Mesendoderm (in vitro differentiated cells): Measurements from ENCODE around the gene PDE6B.
A peak's percentile ranks its signal among the peaks of the same experiment; 100 is the strongest.

ENCODE experiments used
- DNase-seq: peaks from one replicate; pipeline ENCODE4 v3.0.0; 2013
- H2AK5ac ChIP-seq: 2 replicates; pipeline ENCODE4 v1.6.1; 2013; ENCODE audit warnings: low read length, inconsistent platforms
- H2BK120ac ChIP-seq: 2 replicates; pipeline ENCODE4 v1.6.1; 2013; ENCODE audit warnings: low read depth, mild to moderate bottlenecking, low read length, moderate library complexity, mixed read lengths
- H2BK15ac ChIP-seq: replicated peaks from 2 replicates; pipeline ENCODE4 v1.6.1; 2013; ENCODE audit warnings: low read depth, mild to moderate bottlenecking, moderate library complexity
- H2BK5ac ChIP-seq: 2 replicates; pipeline ENCODE4 v1.6.1; 2013; ENCODE audit warnings: low read length, inconsistent platforms
- H3K18ac ChIP-seq: 2 replicates; pipeline ENCODE4 v1.6.1; 2013; ENCODE audit warnings: mild to moderate bottlenecking, low read length, mixed read lengths
- H3K23ac ChIP-seq: one replicate; pipeline ENCODE4 v1.6.1; 2013; ENCODE audit warnings: low read length
- H3K27ac ChIP-seq: 2 replicates; pipeline ENCODE4 v1.5.1; 2013; ENCODE audit warnings: low read depth, mild to moderate bottlenecking, inconsistent platforms, low read length, moderate library complexity
- H3K27me3 ChIP-seq: 2 replicates; pipeline ENCODE4 v1.6.1; 2013; ENCODE audit warnings: low read length, control low read depth, mild to moderate bottlenecking, inconsistent platforms; ENCODE audit not compliant: insufficient read depth, poor library complexity
- H3K36me3 ChIP-seq: 2 replicates; pipeline ENCODE4 v1.6.1; 2013; ENCODE audit warnings: low read length, inconsistent platforms; ENCODE audit not compliant: control insufficient read depth, insufficient read depth
- H3K4ac ChIP-seq: one replicate; pipeline ENCODE4 v1.6.1; 2013; ENCODE audit warnings: low read depth, mild to moderate bottlenecking, low read length, moderate library complexity
- H3K4me1 ChIP-seq: 2 replicates; pipeline ENCODE4 v1.6.1; 2013; ENCODE audit warnings: low read depth, low read length, inconsistent platforms; ENCODE audit not compliant: control insufficient read depth
- H3K4me2 ChIP-seq: 2 replicates; pipeline ENCODE4 v1.6.1; 2013; ENCODE audit warnings: low read length
- H3K4me3 ChIP-seq: 2 replicates; pipeline ENCODE4 v1.5.1; 2013; ENCODE audit warnings: mild to moderate bottlenecking, low read length
- H3K56ac ChIP-seq: one replicate; pipeline ENCODE4 v1.6.1; 2013; ENCODE audit warnings: low read length
- H3K79me1 ChIP-seq: 2 replicates; pipeline ENCODE4 v1.6.1; 2013; ENCODE audit warnings: low read length, inconsistent platforms
- H3K79me2 ChIP-seq: 2 replicates; pipeline ENCODE4 v1.6.1; 2013; ENCODE audit warnings: mild to moderate bottlenecking, low read length; ENCODE audit not compliant: control insufficient read depth, insufficient read depth
- H3K9ac ChIP-seq: 2 replicates; pipeline ENCODE4 v1.6.1; 2013; ENCODE audit warnings: low read length, inconsistent platforms
- H4K5ac ChIP-seq: one replicate; pipeline ENCODE4 v1.6.1; 2013; ENCODE audit warnings: low read length
- H4K8ac ChIP-seq: one replicate; pipeline ENCODE4 v1.6.1; 2013; ENCODE audit warnings: low read depth, mild to moderate bottlenecking, control low read depth, low read length, moderate library complexity
- WGBS: extraction: QIAGEN DNeasy Blood & Tissue Kit; methylation state at CpG from one replicate; pipeline ENCODE4 v1.1.7; 2013; ENCODE audit warnings: low lambda C conversion rate, missing lambda C conversion rate; ENCODE audit not compliant: insufficient coverage; ENCODE audit errors: extremely low coverage; 5-methylcytosine and 5-hydroxymethylcytosine counted together

PDE6B gene

DNA sequence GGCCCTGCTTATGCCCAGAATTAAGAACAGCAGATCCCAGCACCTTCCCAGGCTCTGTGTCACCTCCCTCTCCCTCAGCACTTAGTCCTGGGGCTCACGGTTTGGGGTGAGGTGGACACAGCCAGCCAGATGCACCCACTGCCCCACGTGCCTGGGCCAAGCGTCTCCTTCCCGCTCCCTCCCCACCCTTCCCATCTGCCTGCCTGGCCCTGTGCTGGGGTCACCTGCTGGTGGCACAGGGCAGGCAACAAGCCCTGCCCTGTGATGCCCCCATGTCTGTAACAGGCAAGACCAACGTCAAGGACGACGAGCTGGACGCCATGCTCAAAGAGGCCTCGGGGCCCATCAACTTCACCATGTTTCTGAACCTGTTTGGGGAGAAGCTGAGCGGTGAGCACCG is 54.3 kb downstream of the PDE6B start:
- no peak overlapping the region for H3K23ac ChIP-seq
- DNase-seq, result no peak
- no peak overlapping the region for H4K8ac ChIP-seq
- H2AK5ac ChIP-seq, result no peak overlapping the region
- no peak overlapping the region for H3K27ac ChIP-seq
- H3K56ac ChIP-seq, result no peak overlapping the region
- no peaks in the 10 kb centered on the region for H3K27me3 ChIP-seq
- H3K4me3 ChIP-seq, result no peak overlapping the region
- no peaks in the 10 kb centered on the region for H3K36me3 ChIP-seq
- no peaks in the 10 kb centered on the region for H3K79me2 ChIP-seq
- no CpG with 5 or more reads among the region's 11 CpGs for WGBS
- H3K79me1 ChIP-seq, result peaks cover 2% of the 10 kb centered on the region
- H3K4ac ChIP-seq, result no peak overlapping the region
- no peak overlapping the region for H3K4me2 ChIP-seq
- no peak overlapping the region for H2BK120ac ChIP-seq
- no peak overlapping the region for H3K9ac ChIP-seq
- H3K4me1 ChIP-seq, result peaks cover 1% of the 10 kb centered on the region
- H3K18ac ChIP-seq, result no peak overlapping the region
- H4K5ac ChIP-seq, result no peak overlapping the region
- H2BK5ac ChIP-seq, result no peak overlapping the region
- H2BK15ac ChIP-seq, result no peak overlapping the region

DNA sequence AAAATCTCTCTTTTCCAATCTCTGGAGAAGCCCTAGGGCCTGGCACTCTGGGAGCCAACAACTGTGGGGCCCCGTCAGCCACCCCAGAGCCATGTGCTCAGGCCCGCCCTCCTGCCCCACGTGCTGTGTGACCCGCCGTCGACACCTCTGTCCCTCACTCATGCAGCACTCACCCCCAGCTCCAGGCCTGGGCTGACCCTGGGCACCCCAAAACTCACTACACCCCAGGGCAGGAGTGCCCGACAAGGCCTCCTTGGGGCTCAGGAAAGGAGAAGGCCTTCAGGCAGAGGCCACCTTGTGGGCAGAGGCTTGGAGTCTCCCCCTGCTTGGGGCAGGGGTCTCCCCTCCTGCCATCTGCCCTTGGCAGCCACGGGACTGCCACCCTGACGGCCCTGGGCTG is 54.7 kb downstream of the PDE6B start:
- no peak overlapping the region for H3K23ac ChIP-seq
- H2BK120ac ChIP-seq, result no peak overlapping the region
- no peak overlapping the region for H3K4ac ChIP-seq
- H3K4me3 ChIP-seq, result no peak overlapping the region
- H2AK5ac ChIP-seq, result no peak overlapping the region
- no peak overlapping the region for H2BK15ac ChIP-seq
- no peak overlapping the region for H3K27ac ChIP-seq
- no peaks in the 10 kb centered on the region for H3K27me3 ChIP-seq
- no peak overlapping the region for H4K5ac ChIP-seq
- no peak overlapping the region for H4K8ac ChIP-seq
- WGBS, result no CpG with 5 or more reads among the region's 9 CpGs
- no peaks in the 10 kb centered on the region for H3K79me2 ChIP-seq
- no peaks in the 10 kb centered on the region for H3K36me3 ChIP-seq
- peaks cover 2% of the 10 kb centered on the region for H3K79me1 ChIP-seq
- H2BK5ac ChIP-seq, result no peak overlapping the region
- H3K4me2 ChIP-seq, result no peak overlapping the region
- no peak for DNase-seq
- peak overlapping the region; percentile 21 for H3K9ac ChIP-seq
- peaks cover 1% of the 10 kb centered on the region for H3K4me1 ChIP-seq
- H3K56ac ChIP-seq, result peak overlapping the region; percentile 19
- no peak overlapping the region for H3K18ac ChIP-seq

DNA sequence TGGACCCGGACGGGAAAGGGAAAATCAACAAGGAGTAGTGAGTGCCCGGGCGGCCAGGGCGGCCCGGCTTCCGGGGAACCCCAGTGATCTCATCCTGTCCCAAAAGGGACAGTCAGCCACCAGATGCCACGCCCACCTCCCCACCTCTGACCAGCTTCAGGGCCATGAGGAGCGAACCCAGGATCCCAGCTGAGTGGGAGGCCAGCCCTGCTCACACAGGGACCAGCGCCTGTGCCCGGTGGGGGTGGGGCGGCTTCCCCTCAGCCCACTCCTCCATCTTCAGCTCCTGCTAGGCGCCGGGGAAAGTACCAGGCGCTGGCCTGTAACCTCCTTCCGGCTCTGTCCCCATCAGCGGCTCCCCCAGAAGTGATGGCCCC is 55.2 kb downstream of the PDE6B start:
- Histone ChIP-seq H3K4me2 (peak overlapping the region; percentile 60), H3K4ac (no peak overlapping the region), H2BK15ac (no peak overlapping the region), H3K27ac (no peak overlapping the region), H3K79me2 (no peaks in the 10 kb centered on the region), H3K56ac (peak overlapping the region; percentile 19), H3K4me3 (no peak overlapping the region), H4K5ac (no peak overlapping the region), H3K36me3 (no peaks in the 10 kb centered on the region), H4K8ac (no peak overlapping the region), H2AK5ac (no peak overlapping the region), H2BK120ac (no peak overlapping the region), H3K9ac (peak overlapping the region; percentile 21), H3K23ac (peak overlapping the region; percentile 45), H3K79me1 (no peaks in the 10 kb centered on the region), H2BK5ac (no peak overlapping the region), H3K18ac (no peak overlapping the region), H3K4me1 (peaks cover 1% of the 10 kb centered on the region), H3K27me3 (no peaks in the 10 kb centered on the region)
- WGBS, result no CpG with 5 or more reads among the region's 17 CpGs
- DNase-seq, result no peak

DNA sequence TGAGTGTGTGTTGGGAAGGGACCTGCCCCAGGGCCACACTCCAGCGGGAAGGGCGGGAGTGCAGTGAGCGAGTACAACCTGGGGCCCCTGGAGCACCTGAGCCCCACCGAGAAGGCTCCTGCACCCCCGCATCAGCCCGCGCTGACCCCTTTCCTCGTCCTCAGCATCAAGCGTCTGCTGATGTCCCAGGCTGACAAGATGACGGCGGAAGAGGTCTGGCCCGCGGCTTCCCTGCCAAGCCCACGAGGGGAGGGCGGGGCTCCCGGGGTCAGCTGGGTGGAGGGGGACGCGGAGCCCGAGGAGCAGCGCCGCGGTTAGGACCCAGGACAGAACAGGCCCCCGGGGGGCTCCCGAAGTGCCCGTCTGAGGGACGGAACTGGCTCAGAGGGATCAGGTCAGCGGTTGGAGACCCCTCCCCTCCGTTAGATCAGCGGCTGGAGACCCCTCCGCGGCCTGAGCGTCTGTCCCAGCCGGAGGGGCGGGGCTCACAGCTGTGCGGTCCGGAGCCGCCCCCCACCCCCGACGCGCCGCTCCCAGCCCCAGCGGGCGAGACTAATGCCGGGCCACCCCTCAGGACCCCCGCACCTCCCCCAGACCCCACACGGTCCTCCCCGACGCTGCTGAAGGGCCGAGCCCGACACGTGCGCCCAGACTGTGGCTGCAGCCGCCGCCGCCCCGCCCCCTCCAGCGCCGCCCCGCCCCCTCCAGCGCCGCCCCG is 55.7 kb downstream of the PDE6B start:
- Histone ChIP-seq H3K79me2 (no peaks in the 10 kb centered on the region), H3K4me3 (peak overlapping the region; percentile 34), H3K56ac (peak overlapping the region; percentile 19), H3K9ac (peak overlapping the region; percentile 21), H3K4me2 (peak overlapping the region; percentile 60), H3K27ac (no peak overlapping the region), H3K4ac (no peak overlapping the region), H2BK15ac (no peak overlapping the region), H4K5ac (no peak overlapping the region), H3K36me3 (no peaks in the 10 kb centered on the region), H3K79me1 (no peaks in the 10 kb centered on the region), H3K23ac (no peak overlapping the region), H2BK5ac (no peak overlapping the region), H2BK120ac (no peak overlapping the region), H2AK5ac (no peak overlapping the region), H3K18ac (no peak overlapping the region), H3K27me3 (no peaks in the 10 kb centered on the region), H4K8ac (no peak overlapping the region), H3K4me1 (peaks cover 1% of the 10 kb centered on the region)
- peak; percentile 78 for DNase-seq
- no CpG with 5 or more reads among the region's 62 CpGs for WGBS

DNA sequence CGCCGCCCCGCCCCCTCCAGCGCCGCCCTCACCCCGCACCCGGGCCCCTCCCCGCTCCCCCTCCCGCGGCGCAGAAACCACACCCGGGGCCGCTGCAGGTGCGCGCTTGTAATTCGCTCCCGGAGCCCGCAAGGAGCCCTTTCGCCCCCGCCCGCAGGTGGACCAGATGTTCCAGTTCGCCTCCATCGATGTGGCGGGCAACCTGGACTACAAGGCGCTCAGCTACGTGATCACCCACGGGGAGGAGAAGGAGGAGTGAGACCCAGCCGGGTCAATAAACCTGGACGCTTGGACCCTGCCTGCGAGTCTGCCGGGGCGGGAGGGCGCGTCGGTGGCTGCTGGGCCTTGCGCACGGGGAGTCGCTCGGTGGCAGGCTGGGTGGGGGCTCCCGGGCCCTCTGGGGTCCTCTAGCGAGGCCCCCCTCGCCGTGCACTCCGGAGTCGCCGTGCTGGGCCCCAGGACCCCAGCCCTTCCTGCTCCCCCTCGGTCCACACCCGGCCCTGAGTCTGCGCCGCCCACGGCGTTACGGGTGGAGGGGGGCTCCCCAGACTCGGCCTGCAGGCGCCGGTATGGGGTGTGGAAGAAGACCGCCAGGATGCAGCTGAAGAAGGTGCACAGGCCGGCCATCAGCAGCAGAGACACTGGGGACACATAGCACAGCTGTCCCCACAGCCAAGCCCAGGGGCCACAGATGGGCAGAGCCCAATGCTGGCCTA is 56.5 kb downstream of the PDE6B start:
- Histone ChIP-seq H4K8ac (no peak overlapping the region), H3K27me3 (no peaks in the 10 kb centered on the region), H3K4me3 (no peak overlapping the region), H3K56ac (no peak overlapping the region), H2AK5ac (no peak overlapping the region), H3K9ac (no peak overlapping the region), H4K5ac (no peak overlapping the region), H3K4me1 (peaks cover 1% of the 10 kb centered on the region), H3K4ac (no peak overlapping the region), H3K27ac (no peak overlapping the region), H3K18ac (no peak overlapping the region), H3K79me1 (no peaks in the 10 kb centered on the region), H2BK15ac (no peak overlapping the region), H3K36me3 (no peaks in the 10 kb centered on the region), H2BK120ac (no peak overlapping the region), H3K23ac (no peak overlapping the region), H3K4me2 (no peak overlapping the region), H3K79me2 (no peaks in the 10 kb centered on the region), H2BK5ac (no peak overlapping the region)
- no peak for DNase-seq
- WGBS, result no CpG with 5 or more reads among the region's 58 CpGs
